NCI-H1092 treated with DMSO at 0.1 percent for 48 hours (cell line): Measurements from ENCODE around the gene SEL1L3.

Source experiments
- DNase-seq: peaks from one replicate; lab custom pipeline; 2025; lab: John Stamatoyannopoulos, UW

SEL1L3 gene

GRCh38 chr4:25817059-25817681 lies 45.6 kb downstream of the SEL1L3 start:
- DNase-seq: no peak

GRCh38 chr4:25816591-25817058 lies 46.2 kb downstream of the SEL1L3 start:
- no peak for DNase-seq

GRCh38 chr4:25815586-25815985 lies 47.2 kb downstream of the SEL1L3 start:
- DNase-seq: no peak

GRCh38 chr4:25814301-25815136 lies 48.3 kb downstream of the SEL1L3 start:
- no peak for DNase-seq

GRCh38 chr4:25813448-25814106 lies 49.2 kb downstream of the SEL1L3 start:
- DNase-seq: peak; percentile 19

- DNase-seq: no peak
Observed at GRCh38 chr4:25811841-25812240, 50.9 kb downstream of the SEL1L3 start.

- DNase-seq: no peak
Observed at GRCh38 chr4:25811374-25811690, 51.5 kb downstream of the SEL1L3 start.

GRCh38 chr4:25810461-25811373 lies 52.1 kb downstream of the SEL1L3 start:
- DNase-seq: no peak

- no peak for DNase-seq
Observed at GRCh38 chr4:25809996-25810395, 52.8 kb downstream of the SEL1L3 start.

GRCh38 chr4:25807102-25807728 lies 55.6 kb downstream of the SEL1L3 start:
- no peak for DNase-seq

- no peak for DNase-seq
Observed at GRCh38 chr4:25805255-25805860, 57.4 kb downstream of the SEL1L3 start.

GRCh38 chr4:25803720-25804225 lies 59.0 kb downstream of the SEL1L3 start:
- no peak for DNase-seq

GRCh38 chr4:25801594-25801993 lies 61.2 kb downstream of the SEL1L3 start:
- DNase-seq: no peak

GRCh38 chr4:25800245-25800644 lies 62.5 kb downstream of the SEL1L3 start:
- DNase-seq: no peak

- DNase-seq: no peak
Observed at GRCh38 chr4:25799522-25799921, 63.3 kb downstream of the SEL1L3 start.

- no peak for DNase-seq
Observed at GRCh38 chr4:25797136-25797535, 65.7 kb downstream of the SEL1L3 start.

- no peak for DNase-seq
Observed at GRCh38 chr4:25795566-25796454, 67.0 kb downstream of the SEL1L3 start.

- no peak for DNase-seq
Observed at GRCh38 chr4:25795091-25795490, 67.7 kb downstream of the SEL1L3 start.

- no peak for DNase-seq
Observed at GRCh38 chr4:25792876-25793275, 69.9 kb downstream of the SEL1L3 start.
